MV-4-11 (cell line): ENCODE results near the gene HAGHL.
A peak's percentile ranks its signal among the peaks of the same experiment; 100 is the strongest.

Experiments used
- DNase-seq: peaks from one replicate; lab custom pipeline; 2025; lab: John Stamatoyannopoulos, UW

Gene HAGHL

DNA sequence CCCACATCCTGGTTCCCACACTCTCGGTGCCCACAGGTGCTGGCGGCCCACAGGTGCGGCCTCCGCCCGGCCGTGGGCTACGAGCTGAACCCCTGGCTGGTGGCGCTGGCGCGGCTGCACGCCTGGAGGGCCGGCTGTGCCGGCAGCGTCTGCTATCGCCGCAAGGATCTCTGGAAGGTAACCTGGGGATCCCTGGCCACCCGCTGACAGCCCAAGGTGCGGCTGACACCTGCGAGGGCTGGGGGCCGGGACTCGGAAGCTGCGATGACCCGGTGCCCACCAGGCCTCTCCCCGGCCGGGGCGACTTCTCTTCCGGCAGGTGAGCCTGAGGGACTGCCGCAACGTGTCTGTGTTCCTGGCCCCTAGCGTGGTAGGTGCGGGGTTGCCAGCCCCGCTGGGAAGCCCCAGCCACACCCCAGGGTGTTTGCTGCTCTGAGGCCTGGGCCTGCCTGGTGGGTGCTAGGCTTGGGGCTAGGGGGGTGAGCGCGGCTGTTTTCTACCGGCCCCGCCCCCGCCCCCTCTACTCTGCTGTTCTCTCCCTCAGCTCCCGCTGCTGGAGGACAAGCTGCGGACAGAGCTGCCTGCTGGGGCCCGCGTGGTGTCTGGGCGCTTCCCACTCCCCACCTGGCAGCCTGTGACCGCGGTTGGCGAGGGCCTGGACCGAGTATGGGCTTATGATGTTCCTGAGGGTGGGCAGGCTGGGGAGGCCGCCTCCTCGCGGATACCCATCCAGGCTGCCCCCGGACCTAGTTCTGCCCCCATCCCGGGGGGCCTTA is 5.0 kb upstream of the HAGHL start:
- DNase-seq: no peak

DNA sequence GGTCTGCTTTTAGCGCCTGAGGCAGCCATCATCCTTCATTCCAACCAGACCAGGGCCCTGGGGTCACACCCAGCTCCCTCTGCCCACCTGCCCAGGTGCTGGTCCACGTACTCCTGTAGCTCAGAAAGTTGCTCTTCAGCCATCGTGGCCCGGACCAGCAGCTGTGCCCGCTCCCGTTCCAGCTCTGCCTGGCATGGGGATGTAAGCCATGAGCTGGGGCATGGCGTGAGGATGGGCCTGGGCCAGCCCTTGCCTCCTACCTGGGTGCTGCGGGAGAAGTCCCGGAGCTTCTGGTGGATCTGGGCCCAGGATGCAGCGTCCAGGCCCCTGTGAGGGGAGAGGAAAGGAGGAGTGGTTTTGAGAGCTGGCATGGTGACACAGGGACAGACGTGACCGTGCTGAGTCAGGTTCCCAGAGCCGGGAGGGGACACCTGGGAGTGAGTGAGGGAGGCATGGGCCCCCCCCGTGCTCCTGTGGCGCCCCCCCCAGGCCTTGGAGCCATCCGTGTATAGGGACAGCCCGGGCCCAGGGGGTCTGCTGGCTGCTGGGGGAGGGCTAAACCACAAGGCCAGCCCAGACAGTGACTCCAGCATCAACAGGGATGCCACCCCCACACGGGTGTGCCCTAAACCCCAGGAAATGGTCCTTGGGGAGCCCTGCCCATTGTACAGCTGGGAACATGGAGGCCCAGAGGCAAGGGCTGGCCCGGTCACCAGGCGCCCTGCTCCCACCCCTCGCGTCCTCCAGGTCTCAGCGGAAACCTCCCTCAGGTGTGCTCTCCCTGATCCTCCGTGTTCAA is 3.9 kb upstream of the HAGHL start:
- no peak for DNase-seq

DNA sequence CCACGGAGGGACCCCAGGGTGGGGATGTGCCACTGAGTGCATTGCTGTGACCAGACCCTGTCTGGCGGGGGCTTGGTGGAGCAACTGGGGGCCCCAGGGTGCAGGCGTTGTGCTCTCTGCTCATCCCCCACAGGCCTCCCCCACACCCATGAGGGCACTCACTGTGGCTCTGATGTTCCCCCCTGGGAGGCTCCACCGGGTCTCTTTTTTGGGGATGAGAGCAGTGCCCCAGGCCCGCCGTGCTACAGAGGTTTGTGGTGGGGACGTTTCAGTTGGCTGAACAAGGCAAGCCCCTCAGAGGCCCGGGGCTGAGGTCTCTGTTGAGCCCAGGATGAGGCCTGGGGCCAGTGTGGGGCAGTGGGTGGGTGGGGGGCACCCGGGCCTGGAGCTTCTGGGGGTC is 3.2 kb upstream of the HAGHL start:
- DNase-seq: no peak

DNA sequence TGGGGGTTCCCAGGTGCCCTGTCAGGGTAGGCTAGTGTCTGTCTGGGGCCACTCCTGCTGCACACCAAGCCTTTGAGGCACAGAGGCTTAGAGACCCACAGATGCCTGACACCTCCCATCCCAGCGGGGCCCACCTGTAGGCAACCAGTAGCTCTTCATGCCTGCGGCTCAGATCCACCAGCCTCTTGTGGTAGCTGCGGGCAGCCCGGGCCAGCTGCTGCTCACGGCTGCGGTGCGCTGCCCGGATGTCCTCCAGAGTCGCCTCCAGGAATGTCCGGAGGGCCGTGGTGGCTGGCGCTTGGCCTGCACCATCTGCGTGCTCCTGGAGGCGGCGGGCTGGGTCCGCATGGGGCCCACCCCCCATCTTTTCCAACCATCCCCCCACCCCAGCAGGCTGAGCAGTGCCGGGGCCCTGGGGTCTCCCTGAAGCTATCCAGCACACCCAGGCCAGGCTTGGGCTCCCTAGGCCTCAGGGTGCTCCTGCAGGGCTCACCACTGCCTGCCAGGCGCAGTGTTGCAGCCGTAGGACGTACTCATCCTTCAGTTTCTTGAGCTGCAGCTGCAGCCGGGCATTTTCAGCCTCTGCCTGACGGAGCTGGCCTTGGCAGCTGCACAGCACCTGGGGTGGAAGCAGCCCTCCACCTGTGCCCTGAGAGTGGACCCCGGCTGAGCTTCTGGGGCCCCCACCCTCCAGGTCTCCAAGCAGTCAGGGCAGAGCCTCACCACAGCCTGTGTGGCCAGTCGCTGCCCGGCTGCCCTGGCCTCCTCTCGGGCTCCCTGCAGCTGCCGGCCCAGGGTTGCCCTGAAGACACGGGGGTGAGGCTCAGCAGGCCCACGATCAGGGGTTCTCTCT is 2.5 kb upstream of the HAGHL start:
- DNase-seq: no peak

DNA sequence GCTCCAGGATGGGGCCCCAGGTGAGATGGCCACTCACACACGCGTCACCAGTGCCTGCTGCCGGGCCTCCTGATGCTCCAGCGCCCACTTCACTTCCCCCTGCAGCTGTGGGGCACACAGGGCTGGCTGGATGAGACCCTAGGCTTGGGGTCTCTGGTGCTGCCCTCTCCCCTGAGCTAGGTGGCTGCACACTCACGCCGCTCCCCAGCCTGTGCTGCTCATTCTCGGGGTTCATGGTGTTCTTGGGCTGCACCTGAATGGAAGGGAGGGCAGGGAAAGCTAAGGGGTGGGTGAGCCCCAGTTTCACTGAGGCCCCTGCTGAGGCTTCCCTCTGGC is 1.9 kb upstream of the HAGHL start:
- no peak for DNase-seq

DNA sequence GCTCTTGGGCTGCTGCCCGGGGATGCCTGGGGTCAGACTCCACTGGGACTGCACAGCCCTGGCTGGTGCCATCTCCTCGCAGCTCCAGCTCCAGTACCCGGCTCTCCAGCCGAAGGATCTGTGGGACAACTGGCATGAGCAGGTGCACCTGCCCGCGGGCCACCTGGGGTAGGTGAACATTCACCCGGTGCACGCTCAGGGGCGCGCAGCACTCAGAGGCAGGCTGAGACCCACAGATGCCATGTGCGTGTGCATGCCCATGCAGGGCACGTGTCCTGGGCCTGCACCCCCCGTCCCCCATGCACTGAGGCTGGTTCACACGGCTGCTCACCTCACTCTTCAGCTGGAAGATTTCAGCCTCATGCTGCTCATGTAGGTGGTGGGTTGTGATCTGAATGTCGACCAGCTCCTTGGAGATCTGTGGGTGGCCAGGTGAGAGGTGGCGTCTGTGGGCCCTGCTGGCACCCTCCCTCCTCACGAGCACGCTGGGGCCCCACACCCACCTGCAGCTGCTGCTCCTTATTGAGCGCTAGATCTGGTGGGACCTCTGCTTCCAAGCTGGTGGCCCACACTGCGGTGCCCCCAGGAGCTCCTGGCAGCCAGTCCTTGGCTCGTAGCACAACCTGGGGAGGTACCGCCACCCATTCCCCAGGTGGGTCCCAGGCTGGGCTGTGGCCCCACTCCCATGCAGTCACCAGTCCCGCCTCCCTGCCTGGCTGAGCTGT is 1.3 kb upstream of the HAGHL start:
- DNase-seq: no peak

DNA sequence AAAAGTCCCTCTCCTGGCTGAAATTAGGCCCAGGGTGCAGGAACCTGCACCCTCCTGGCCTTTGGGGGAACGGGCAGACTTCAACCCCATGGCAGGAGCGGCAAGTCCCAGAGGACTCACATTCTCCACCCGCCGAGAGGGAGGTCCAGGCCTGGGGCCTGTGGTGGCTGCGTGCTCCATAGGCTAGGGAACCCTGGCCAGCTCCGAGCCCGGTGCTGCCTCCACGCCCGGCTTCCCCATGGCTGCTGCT is 793 bp upstream of the HAGHL start:
- no peak for DNase-seq

DNA sequence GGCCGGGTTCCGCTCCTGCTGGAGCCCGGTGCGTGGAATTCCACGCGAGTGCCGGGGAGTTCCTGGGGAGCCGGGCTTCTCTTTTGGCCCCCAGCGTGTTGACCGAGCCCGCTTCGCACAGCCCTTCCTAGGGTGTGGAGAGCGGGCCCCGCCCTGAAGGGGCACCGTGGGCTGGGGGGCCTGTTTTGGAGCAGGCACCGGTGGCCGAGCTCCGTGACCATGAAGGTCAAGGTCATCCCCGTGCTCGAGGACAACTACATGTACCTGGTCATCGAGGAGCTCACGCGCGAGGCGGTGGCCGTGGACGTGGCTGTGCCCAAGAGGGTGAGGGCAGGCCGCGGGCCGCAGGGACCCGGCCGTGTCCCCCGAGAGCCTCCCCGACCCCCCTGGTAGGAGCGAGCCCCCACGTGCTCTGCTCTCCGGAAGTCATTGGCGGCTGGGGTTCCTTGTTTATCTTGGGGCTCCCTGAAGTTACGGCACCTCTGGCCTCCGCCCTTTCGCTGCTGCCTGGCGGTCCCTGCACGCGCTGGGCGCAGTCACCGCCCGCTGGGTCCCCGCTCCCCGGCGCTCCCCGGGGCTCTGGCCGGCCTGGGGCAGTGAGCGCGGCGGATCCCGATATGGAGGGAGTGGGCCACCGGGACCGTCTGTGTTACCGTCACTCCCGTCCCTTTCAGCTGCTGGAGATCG is 528 bp downstream of the HAGHL start:
- DNase-seq: peak; percentile 6

DNA sequence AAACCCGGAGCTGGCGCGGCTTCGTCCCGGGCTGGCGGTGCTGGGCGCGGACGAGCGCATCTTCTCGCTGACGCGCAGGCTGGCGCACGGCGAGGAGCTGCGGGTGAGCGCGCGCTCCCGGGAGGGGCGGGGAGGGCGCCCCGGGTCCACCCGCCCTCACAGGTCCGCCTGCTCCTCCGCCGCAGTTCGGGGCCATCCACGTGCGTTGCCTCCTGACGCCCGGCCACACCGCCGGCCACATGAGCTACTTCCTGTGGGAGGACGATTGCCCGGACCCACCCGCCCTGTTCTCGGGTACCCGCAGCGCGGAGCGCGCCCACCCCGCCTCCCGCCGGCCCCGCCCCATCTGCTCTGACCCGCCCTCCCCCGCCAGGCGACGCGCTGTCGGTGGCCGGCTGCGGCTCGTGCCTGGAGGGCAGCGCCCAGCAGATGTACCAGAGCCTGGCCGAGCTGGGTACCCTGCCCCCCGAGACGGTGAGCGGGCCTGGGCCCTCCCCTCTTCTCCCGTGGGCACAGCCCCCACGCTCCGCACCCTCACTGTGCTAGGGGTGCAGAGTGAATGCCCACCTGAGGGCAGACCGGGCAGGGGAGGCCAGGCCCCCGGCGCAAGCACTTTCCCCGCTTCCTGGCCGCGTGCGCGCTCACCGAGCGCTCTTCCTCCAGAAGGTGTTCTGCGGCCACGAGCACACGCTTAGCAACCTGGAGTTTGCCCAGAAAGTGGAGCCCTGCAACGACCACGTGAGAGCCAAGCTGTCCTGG is 1.4 kb downstream of the HAGHL start:
- peak; percentile 84 for DNase-seq

DNA sequence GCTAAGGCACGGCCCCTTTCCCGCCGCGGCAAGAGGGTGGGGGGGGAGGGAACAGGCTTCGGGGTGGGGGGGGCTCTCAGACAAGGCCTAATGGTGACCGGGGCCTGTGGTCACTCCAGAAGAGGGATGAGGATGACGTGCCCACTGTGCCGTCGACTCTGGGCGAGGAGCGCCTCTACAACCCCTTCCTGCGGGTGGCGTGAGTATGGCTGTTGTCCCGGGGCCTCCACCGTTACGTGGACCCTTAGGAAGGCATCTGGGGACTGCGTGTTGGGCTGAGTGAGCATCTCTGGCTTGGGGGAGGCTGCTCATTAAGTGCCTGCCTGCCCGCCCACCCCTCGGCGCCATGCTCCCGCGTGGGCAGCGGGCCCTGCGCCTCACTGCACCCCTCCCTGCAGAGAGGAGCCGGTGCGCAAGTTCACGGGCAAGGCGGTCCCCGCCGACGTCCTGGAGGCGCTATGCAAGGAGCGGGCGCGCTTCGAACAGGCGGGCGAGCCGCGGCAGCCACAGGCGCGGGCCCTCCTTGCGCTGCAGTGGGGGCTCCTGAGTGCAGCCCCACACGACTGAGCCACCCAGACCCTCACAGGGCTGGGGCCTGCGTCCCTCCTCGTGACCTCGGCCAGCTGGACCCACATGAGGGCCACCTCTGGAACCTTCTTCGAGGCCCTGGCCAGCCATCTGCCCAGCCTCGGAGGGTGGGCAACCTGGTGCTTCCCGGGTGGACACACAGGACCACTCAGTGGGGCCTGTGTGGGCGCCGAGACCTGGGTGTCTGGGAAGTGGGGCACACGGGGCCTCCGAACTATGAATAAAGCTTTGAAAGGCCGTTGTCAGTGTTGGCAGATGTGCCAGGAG is 2.2 kb downstream of the HAGHL start:
- DNase-seq: no peak

DNA sequence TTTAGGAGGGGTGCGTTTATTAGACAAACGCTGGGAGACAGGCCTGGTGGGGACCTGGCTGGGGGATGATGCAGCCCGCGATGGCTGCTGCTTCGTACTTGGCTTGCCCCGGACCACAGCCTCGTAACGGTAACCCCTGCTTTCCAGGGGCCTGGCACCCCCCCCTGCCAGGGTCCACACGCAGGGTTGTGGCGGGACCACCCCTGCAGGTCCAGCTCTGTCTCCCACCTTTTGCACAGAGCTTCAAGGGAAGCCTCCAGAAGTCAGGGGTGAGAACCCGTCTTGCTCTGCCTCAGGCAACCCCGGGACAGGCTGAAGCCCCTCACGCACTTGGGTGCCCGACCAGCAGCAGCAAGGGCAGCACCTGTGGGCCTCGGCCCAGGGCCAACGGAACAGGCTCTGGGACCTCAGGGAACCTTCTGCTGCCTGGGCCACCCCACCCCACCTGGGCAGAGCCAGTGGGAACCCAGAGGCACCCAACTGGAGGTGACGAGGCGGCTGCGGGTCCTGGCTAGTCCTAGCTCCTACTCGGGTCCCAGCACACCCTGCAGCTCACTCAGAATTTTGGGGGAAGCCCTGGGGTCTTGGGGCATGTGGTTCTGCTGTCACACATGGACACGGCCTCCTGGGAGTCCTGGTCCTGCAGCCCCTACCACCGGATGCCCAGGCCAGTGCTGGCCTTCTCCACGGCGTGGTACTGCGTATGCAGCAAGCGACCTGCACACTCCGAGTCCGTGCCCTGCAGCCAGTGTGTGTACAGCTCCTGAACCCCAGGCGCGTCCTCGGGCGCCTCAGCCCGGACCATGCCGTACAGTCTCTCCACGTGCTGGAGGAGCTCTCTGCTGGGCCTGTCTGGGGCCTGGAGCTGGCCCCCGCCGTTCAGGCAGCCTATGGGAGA is 3.1 kb downstream of the HAGHL start:
- DNase-seq: no peak

DNA sequence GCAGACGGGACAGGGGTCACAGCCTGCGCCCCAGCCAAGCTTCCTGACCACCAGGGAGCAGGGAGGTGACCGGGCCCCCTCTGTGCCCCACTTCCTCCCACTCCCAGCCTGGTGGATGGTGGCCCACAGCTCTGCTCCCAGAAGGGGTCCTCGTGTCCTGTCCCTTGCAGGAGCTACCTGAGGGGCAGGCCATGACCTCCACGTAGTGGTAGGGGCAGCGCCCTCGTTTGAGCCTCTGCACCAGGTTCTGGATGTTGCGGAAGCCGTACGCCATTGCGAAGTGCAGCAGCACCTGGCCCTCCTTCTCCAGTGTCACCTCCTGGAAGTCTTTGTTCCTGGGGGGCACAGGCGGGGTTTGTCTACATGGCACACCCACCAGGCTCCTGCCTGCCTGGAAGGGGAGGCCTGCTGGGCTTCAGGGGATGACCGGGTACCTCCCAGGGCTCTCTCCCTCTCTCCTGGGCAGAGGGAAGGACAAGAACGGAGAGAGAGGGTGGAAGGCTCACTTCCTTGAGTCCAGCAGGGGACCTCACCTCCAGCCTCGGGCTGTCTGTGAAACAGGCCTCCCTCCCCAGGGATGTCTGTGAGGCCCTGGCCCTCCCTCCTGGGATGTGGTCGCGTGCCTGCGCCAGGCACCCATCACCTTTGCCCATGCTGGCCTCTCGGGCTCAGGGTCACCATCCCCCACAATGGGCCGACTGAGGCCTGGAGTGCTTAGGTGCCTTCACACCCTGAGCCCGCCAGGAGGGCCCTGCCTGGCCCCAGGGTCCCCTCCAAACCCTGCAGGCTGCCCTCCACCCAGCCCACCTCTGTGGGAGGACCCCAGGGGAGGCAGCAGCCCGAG is 4.0 kb downstream of the HAGHL start:
- no peak for DNase-seq

DNA sequence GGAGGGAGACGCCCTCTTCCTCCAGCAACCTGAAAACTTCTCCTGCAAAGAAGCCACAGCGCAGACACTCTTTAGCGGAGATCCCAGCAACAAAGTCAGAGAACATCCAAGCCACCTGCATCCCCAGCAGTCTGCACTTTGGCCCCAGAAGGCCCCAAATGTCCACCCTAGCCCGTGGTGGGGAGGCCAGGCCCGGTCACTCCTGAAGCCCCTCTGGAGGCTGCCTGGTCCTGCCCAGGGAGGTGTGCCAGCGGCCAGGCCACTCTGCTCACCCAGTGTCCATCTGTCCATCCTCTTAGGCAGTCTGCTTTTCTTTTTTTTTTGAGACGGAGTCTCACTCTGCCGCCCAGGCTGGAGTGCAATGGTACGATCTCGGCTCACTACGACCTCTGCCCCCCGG is 5.4 kb downstream of the HAGHL start:
- no peak for DNase-seq

DNA sequence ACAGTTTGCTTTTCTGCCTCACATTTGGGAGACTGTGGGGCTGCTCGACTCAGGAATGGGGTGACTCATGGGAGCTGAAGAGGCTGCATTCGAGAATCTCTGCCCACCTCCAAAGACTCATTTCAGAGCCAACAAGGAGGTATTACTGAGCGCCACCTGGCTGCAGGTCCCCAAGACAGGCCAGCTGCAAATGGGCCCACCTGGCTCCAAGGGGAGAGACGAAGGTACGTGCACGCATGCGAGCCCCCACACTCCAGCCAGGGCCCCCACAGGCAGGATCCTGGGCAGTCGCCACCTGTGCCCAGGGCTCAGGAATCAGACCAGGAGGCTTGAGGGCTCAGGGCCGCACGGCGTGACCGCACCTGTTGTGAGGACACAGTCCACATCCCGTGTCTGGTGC is 6.0 kb downstream of the HAGHL start:
- DNase-seq: no peak

DNA sequence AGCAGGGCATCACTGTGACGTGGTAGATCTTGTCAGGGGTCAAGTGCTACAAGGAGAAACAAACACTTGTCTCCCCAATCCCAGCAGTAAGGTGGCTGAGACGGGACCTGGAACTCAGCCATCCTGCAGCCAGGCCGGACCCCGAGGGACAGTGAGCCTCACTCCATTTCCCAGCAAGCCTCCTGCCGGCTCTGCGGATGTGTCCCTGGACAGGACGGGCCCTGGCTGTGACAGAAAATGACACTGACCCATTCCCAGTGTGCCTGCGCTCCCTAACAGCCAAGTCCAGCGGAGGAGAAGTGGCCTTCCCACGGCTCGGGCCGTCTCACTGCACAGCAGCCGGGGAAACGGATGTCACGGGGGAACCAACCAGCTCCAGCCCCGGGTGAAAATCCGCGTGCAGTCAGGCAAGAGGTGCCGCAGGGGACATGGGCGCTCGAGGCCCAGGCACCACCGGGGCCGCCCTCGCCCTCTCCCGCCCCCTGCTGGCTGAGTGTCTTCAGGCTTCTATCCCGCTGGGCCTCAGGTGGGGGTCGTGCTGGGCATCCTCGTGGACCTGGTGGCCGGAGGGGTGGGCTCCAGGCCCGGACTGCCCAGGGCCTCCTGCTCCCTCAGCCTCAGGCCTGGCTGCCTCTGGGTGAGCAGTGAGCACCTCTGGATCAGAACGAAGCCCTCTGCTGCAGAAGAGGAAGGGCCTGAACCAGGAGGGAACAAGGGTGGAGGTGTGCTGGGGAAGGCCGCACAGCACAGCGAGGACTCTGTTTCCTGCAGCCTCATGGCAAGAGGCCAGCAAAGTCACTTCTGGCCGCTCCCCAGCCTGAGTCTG is 6.7 kb downstream of the HAGHL start:
- DNase-seq: no peak

DNA sequence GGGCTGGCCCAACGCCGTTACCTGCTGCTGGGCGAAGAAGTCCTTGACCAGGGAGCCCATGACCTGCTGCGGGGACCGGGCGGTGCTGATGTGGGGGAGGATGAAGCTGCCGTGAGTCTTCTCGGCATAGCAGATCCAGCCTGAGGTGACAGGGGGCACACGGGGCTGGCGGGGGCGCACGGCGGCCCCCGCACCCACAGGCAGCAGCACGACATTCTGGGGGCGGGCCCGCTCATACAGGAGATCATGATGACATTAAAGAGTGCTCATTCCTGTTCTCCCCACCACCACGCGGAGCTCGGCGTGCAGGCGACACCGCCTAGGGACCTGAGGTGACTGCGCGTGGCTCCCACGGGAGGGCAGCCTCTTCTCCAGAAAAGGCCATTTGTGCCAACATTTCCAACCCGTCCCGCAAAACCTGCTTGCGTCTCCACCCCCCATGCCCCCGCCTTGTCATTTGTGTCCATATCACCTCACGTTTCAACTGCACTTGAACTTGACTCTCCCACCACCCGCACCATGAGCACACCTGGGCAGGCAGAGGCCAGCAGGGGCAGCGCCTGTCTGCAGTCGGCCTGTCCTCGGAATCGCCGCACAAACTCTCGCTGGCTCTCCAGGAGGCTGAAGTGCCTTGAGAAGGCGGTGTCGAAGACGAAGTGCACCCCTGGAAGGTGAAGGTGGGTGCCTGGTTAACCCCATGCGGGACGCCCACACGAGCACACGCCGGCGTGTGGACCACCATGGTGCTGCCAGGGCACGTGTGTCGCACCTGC is 7.5 kb downstream of the HAGHL start:
- DNase-seq: no peak
